ENCODE data around the gene EMSY.

The EMSY gene

GRCh38 chr11:76599041-76600013 lies 154.5 kb downstream of the EMSY start:
- ATAC-seq (ENCODE audit: low read depth) (no peak), DNase-seq (ENCODE audit: low spot score) (no peak)
- H3K4me1 ChIP-seq (ENCODE audit: insufficient read depth, poor library complexity, severe bottlenecking): no peaks in the 10 kb centered on the region
- no peaks in the 10 kb centered on the region for H3K27me3 ChIP-seq (ENCODE audit: insufficient read depth, poor library complexity, severe bottlenecking)
- no peak overlapping the region for H3K27ac ChIP-seq (ENCODE audit: poor library complexity, severe bottlenecking)
- H3K36me3 ChIP-seq (ENCODE audit: low read depth): no peaks in the 10 kb centered on the region
- no peak overlapping the region for H3K4me3 ChIP-seq (ENCODE audit: severe bottlenecking)
- TF ChIP-seq CTCF (IDR thresholded peaks at IDR 0.05; ENCODE audit: poor library complexity, severe bottlenecking): no peak
- no peaks in the 10 kb centered on the region for H3K9me3 ChIP-seq (ENCODE audit: severe bottlenecking)

- ATAC-seq (ENCODE audit: low read depth): no peak
- H3K4me3 ChIP-seq (ENCODE audit: severe bottlenecking): no peak overlapping the region
- H3K27ac ChIP-seq (ENCODE audit: poor library complexity, severe bottlenecking): no peak overlapping the region
- no peak for TF ChIP-seq CTCF (IDR thresholded peaks at IDR 0.05; ENCODE audit: poor library complexity, severe bottlenecking)
- H3K27me3 ChIP-seq (ENCODE audit: insufficient read depth, poor library complexity, severe bottlenecking): no peaks in the 10 kb centered on the region
- H3K4me1 ChIP-seq (ENCODE audit: insufficient read depth, poor library complexity, severe bottlenecking): no peaks in the 10 kb centered on the region
- no peak for DNase-seq (ENCODE audit: low spot score)
- H3K36me3 ChIP-seq (ENCODE audit: low read depth): no peaks in the 10 kb centered on the region
- no peaks in the 10 kb centered on the region for H3K9me3 ChIP-seq (ENCODE audit: severe bottlenecking)
These were observed 155.4 kb downstream of the EMSY start for GRCh38 chr11:76600124-76600655.

GRCh38 chr11:76601272-76601671 lies 156.5 kb downstream of the EMSY start:
- H3K27me3 ChIP-seq (ENCODE audit: insufficient read depth, poor library complexity, severe bottlenecking): no peaks in the 10 kb centered on the region
- DNase-seq (ENCODE audit: low spot score) (no peak), ATAC-seq (ENCODE audit: low read depth) (no peak)
- no peaks in the 10 kb centered on the region for H3K9me3 ChIP-seq (ENCODE audit: severe bottlenecking)
- H3K36me3 ChIP-seq (ENCODE audit: low read depth): no peaks in the 10 kb centered on the region
- H3K4me3 ChIP-seq (ENCODE audit: severe bottlenecking): no peak overlapping the region
- no peak for TF ChIP-seq CTCF (IDR thresholded peaks at IDR 0.05; ENCODE audit: poor library complexity, severe bottlenecking)
- H3K4me1 ChIP-seq (ENCODE audit: insufficient read depth, poor library complexity, severe bottlenecking): no peaks in the 10 kb centered on the region
- no peak overlapping the region for H3K27ac ChIP-seq (ENCODE audit: poor library complexity, severe bottlenecking)

GRCh38 chr11:76601724-76602123 lies 156.9 kb downstream of the EMSY start:
- no peaks in the 10 kb centered on the region for H3K27me3 ChIP-seq (ENCODE audit: insufficient read depth, poor library complexity, severe bottlenecking)
- no peaks in the 10 kb centered on the region for H3K4me1 ChIP-seq (ENCODE audit: insufficient read depth, poor library complexity, severe bottlenecking)
- no peak overlapping the region for H3K27ac ChIP-seq (ENCODE audit: poor library complexity, severe bottlenecking)
- no peak for ATAC-seq (ENCODE audit: low read depth)
- DNase-seq (ENCODE audit: low spot score): no peak
- H3K9me3 ChIP-seq (ENCODE audit: severe bottlenecking): no peaks in the 10 kb centered on the region
- H3K4me3 ChIP-seq (ENCODE audit: severe bottlenecking): no peak overlapping the region
- H3K36me3 ChIP-seq (ENCODE audit: low read depth): no peaks in the 10 kb centered on the region
- TF ChIP-seq CTCF (IDR thresholded peaks at IDR 0.05; ENCODE audit: poor library complexity, severe bottlenecking): no peak

- Histone ChIP-seq H3K27me3 (ENCODE audit: insufficient read depth, poor library complexity, severe bottlenecking) (no peaks in the 10 kb centered on the region), H3K4me1 (ENCODE audit: insufficient read depth, poor library complexity, severe bottlenecking) (no peaks in the 10 kb centered on the region), H3K9me3 (ENCODE audit: severe bottlenecking) (no peaks in the 10 kb centered on the region), H3K27ac (ENCODE audit: poor library complexity, severe bottlenecking) (no peak overlapping the region), H3K4me3 (ENCODE audit: severe bottlenecking) (no peak overlapping the region), H3K36me3 (ENCODE audit: low read depth) (no peaks in the 10 kb centered on the region)
- DNase-seq (ENCODE audit: low spot score) (no peak), ATAC-seq (ENCODE audit: low read depth) (no peak)
- TF ChIP-seq CTCF (IDR thresholded peaks at IDR 0.05; ENCODE audit: poor library complexity, severe bottlenecking): no peak
These were observed 157.6 kb downstream of the EMSY start for GRCh38 chr11:76602431-76602861.

Data from RWPE2 (cell line).